Hepatocyte (in vitro differentiated cells): ENCODE measurements around the gene MB.

Source experiments
- CTCF ChIP-seq: fragments of 200-600 bp; sonication (generic); IDR thresholded peaks from 2 replicates; pipeline ENCODE4 v1.5.1; 2016; ENCODE audit warnings: antibody characterized with exemption, mild to moderate bottlenecking; ENCODE audit not compliant: poor library complexity
- EZH2 ChIP-seq: fragments of 200-600 bp; sonication (generic); IDR thresholded peaks from 2 replicates; pipeline ENCODE4 v1.6.1; 2016; ENCODE audit warnings: antibody characterized with exemption, mild to moderate bottlenecking, borderline replicate concordance
- EZH2phosphoT487 ChIP-seq: fragments of 200-600 bp; sonication (generic); IDR thresholded peaks from one replicate; pipeline ENCODE4 v1.6.1; 2018; ENCODE audit warnings: antibody characterized with exemption, mild to moderate bottlenecking, low read depth, moderate library complexity; ENCODE audit not compliant: unreplicated experiment, severe bottlenecking

- TF ChIP-seq CTCF: no peak
- TF ChIP-seq EZH2phosphoT487: no peak
- TF ChIP-seq EZH2: no peak
These were observed 4.2 kb downstream of the MB start for GRCh38 chr22:35612903-35613302.
